GM18505 (cell line): ENCODE measurements around the gene SNX9.
"Not testable (repeated sequence)": the region's sequence is repeated elsewhere in the genome, so short reads cannot be mapped to it uniquely, and the experiment has no call there.

ENCODE experiments used
- ATAC-seq: cut with Tn5 transposase; IDR thresholded peaks from one replicate; pipeline ENCODE4 v1.9.1; 2021; ENCODE audit not compliant: unreplicated experiment
- POLR2A ChIP-seq: IDR thresholded peaks from 4 replicates; pipeline ENCODE4 v1.6.1; 2011; ENCODE audit warnings: borderline replicate concordance; ENCODE audit not compliant: insufficient read depth, insufficient read length; ENCODE audit errors: extremely low read depth

Gene SNX9

GRCh38 chr6:157847846-157848245 is 24.8 kb downstream of the SNX9 start:
- no peak for TF ChIP-seq POLR2A
- no peak for ATAC-seq

GRCh38 chr6:157848693-157849092 is 25.6 kb downstream of the SNX9 start:
- no peak for TF ChIP-seq POLR2A
- no peak for ATAC-seq

DNA sequence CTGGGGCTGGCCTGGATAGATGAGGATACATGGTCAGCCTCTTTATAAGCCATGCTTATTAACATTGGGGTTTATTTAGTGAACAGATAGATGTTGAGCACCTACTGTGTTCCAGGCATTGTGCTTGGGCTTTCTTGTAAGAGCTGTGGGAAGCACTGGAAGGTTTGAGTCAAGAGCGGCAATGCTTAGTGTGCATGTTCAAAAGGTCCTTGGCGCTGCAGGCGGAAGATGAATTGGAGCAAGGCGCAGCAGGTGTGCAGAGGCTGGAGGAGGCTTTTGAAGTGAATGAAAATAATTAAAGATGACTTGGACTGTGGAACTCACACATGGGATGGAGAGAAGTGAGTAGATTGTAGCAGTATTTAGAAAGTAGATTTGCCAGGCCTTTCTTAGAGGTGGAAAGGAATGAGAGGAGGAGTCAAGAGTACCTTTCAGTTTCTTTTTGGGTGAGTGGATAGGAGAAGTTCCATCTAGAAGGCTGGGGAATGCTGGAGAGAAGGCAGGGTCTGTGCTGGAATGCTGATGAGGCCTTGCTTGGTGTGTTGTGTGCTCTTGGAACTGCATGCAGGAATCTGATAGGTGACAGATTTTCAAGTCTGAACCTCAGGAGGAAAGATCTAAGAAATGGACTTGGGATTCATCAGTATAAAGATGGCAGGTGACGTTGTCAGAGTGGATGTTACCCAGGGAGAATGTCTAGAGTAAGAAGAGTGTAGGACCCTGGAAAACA is 26.4 kb downstream of the SNX9 start:
- no peak for TF ChIP-seq POLR2A
- no peak for ATAC-seq

GRCh38 chr6:157850030-157850429 is 27.0 kb downstream of the SNX9 start:
- no peak for TF ChIP-seq POLR2A
- ATAC-seq, result no peak

DNA sequence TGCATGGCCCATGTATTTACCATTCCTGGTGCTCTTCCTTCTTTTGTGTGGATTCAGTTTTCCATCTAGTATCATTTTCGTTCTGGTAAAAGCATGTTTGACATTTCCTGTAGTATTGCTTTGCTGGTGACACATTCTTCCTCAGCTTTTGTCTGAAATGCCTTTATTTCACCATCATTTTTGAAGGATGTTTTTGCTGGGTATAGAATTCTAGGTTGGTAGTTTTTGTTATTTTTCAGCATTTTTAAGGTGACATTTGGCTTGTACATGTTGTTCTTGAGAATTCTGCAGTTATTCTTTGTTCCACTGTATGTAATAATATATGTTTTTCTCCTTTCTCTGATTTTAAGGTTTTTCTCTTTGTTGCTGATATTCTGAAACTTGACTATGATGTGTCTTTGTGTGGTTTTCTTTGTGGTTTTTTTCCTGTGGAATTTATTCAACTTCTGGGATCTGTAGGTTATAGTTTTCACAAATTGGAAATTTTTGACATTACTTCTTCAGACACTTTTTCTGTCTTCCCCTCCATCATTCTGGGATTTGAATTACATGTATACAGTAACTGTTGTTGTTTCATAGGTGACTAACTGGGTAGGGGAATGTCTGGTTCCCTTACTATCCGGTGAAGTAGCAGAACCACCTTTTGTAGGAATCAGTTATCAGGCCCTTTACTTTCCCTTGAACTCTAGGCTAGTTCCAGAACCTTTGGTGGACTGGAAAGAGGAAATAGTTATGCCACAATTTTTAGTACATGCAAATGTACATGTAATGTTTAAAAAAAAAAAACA is 30.2 kb downstream of the SNX9 start:
- ATAC-seq, result no peak
- TF ChIP-seq POLR2A, result no peak

- ATAC-seq, result no peak
- no peak for TF ChIP-seq POLR2A
Observed at GRCh38 chr6:157853902-157854502, 31.0 kb downstream of the SNX9 start.

- no peak for ATAC-seq
Observed at GRCh38 chr6:157855325-157855724, 32.3 kb downstream of the SNX9 start.

GRCh38 chr6:157855804-157856203 is 32.8 kb downstream of the SNX9 start:
- not testable (repeated sequence) for ATAC-seq

More at GRCh38 chr6:157855325-157855724, 32.3 kb downstream of the SNX9 start:
- TF ChIP-seq POLR2A, result no peak

GRCh38 chr6:157858664-157859063 is 35.6 kb downstream of the SNX9 start:
- ATAC-seq, result not testable (repeated sequence)

- no peak for TF ChIP-seq POLR2A
- ATAC-seq, result no peak
Observed at GRCh38 chr6:157859775-157860504, 36.9 kb downstream of the SNX9 start.

GRCh38 chr6:157860505-157860991 is 37.5 kb downstream of the SNX9 start:
- ATAC-seq, result no peak

DNA sequence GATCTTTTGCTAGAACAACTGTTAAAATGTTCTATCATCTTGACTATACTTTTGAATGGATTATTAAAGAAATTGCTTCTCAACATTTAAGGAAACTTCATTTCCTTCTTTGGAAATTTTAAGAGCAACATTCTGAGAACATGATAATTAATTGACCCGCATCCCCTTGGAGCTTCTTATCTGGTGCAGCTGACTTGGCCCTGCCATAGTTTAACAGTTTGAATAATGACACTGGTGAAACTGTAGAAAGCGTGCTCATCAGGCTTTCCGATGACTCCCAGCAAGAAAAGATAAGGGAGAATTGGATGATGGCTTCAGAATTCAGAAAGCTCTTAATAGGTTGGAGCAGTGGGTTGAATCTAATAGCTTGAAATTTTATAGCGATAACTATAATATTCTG is 38.1 kb downstream of the SNX9 start:
- TF ChIP-seq POLR2A, result no peak
- ATAC-seq, result no peak

More at GRCh38 chr6:157860505-157860991, 37.5 kb downstream of the SNX9 start:
- TF ChIP-seq POLR2A, result no peak

DNA sequence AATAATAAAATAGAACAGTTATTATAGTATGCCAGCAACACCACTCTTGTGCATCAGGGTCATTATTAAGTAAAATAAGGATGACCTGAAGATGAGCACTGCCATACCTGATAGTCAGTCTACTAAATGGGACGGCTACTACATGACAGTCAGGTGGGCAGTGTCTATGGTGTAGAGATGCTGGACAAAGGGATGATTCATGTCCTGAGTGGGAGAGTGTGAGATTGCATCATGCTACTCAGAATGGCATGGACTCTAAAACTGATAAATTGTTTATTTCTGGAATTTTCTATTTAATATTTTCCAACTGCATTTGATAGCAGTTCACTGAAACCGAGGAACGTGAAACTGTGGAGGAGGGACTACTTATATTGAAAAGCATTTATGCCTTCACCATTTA is 38.8 kb downstream of the SNX9 start:
- no peak for ATAC-seq
- no peak for TF ChIP-seq POLR2A

GRCh38 chr6:157862706-157863105 is 39.7 kb downstream of the SNX9 start:
- no peak for TF ChIP-seq POLR2A
- no peak for ATAC-seq
